ENCODE data around the gene RNF19B. TPM values are rescaled to one million over a fixed set of nuclear protein-coding genes. Genes with fewer than 3 reads are reported as not detected.

RNF19B gene
- total and polyA plus RNA-seq, 10 of the 15 experiments (the other 5 are each of a cell fraction or from before 2014, with no cell fraction given): 2.8 to 32.6 (median 16.6) TPM

GRCh38 chr1:32899586-32900296 is 64.9 kb downstream of the RNF19B start:
- in situ Hi-C loops (cut with MboI) (no loop called here), intact Hi-C loops (cut with micrococcal nuclease; ENCODE audit: unreplicated experiment) (no loop called here)
- Histone ChIP-seq H4K20me1 (ENCODE audit: control insufficient read depth, insufficient read depth) (no peaks in the 10 kb centered on the region), H3K4me1 (ENCODE audit: control insufficient read depth, insufficient read depth, low read length) (no peaks in the 10 kb centered on the region), H3K79me2 (ENCODE audit: control insufficient read depth, insufficient read depth, low read length) (no peaks in the 10 kb centered on the region), H3K4me3 (no peak overlapping the region), H3K36me3 (ENCODE audit: control insufficient read depth in 2 of 2, insufficient read depth in 2 of 2, low read length in 1 of 2) (no peaks in the 10 kb centered on the region), H3K27me3 (replicated peaks in 1 of 2; ENCODE audit: control insufficient read depth in 2 of 2, insufficient read depth in 2 of 2, low read length in 1 of 2) (peaks cover 3 to 7% of the 10 kb centered on the region in 2 experiments), H3K4me2 (ENCODE audit: control insufficient read depth, insufficient read depth) (no peak overlapping the region), H3K9ac (ENCODE audit: control insufficient read depth, insufficient read depth, low read length) (no peak overlapping the region), H3K27ac (ENCODE audit: control insufficient read depth, insufficient read depth) (no peak overlapping the region), H2AFZ (ENCODE audit: control insufficient read depth, low read depth, low read length) (no peak overlapping the region), H3K9me3 (replicated peaks; ENCODE audit: control insufficient read depth, insufficient read depth, low read length) (no peaks in the 10 kb centered on the region)
- TF ChIP-seq PAX5 (IDR thresholded peaks at IDR 0.05; ENCODE audit: borderline replicate concordance, low read depth, low read length) (no peak), MXI1 (IDR thresholded peaks at IDR 0.05; ENCODE audit: low read depth, low read length) (no peak), BMI1 (IDR thresholded peaks at IDR 0.05; ENCODE audit: borderline replicate concordance) (no peak), PML (IDR thresholded peaks at IDR 0.05; ENCODE audit: low read length) (no peak), NFIC (IDR thresholded peaks at IDR 0.05; ENCODE audit: low read depth, low read length) (no peak), TBL1XR1 (IDR thresholded peaks at IDR 0.05; ENCODE audit: low read depth, low read length) (no peak), ATF2 (IDR thresholded peaks at IDR 0.05; ENCODE audit: low read length) (no peak), CHD2 (IDR thresholded peaks at IDR 0.05; ENCODE audit: borderline replicate concordance, low read depth, low read length) (no peak), IRF5 (IDR thresholded peaks at IDR 0.05; ENCODE audit: borderline replicate concordance) (no peak), PAX8 (IDR thresholded peaks at IDR 0.05) (no peak), USF1 (IDR thresholded peaks at IDR 0.05; ENCODE audit: borderline replicate concordance, extremely low read length, insufficient read depth, low read depth, low read length) (no peak), SRF (IDR thresholded peaks at IDR 0.05; ENCODE audit: low read depth in 2 of 2, low read length in 2 of 2) (no peak), ZNF622 (IDR thresholded peaks at IDR 0.05) (no peak), NFXL1 (IDR thresholded peaks at IDR 0.05; ENCODE audit: borderline replicate concordance) (no peak), JUNB (IDR thresholded peaks at IDR 0.05) (no peak), NRF1 (conservative IDR thresholded peaks at IDR 0.05; ENCODE audit: low read depth, low read length) (no peak), MEF2B (IDR thresholded peaks at IDR 0.05; ENCODE audit: partially characterized antibody, poor library complexity, severe bottlenecking) (no peak), MLLT1 (IDR thresholded peaks at IDR 0.05) (no peak)
- ChIA-PET POLR2A (no interaction called here), RAD21 (ENCODE audit: unreplicated experiment) (no interaction called here), CTCF (interaction anchor here (1.5 to 1.6 kb wide), 2 partner anchors 155 to 196 kb away, joined by 4 to 6 read pairs; no protein-coding TSS in a partner anchor), SMC1A (ENCODE audit: uncharacterized antibody, unreplicated experiment) (no interaction called here)
- ATAC-seq (no peak), DNase-seq (ENCODE audit: low read depth, low spot score) (no peak), FAIRE-seq (no peak)
- BruUV-seq (replicated peaks): no TSS peak
- 34% methylated on average over 7 of the region's 7 CpGs for WGBS (ENCODE audit: insufficient coverage, insufficient replicate concordance, low lambda C conversion rate, missing lambda C conversion rate)
